K562 (cell line): ENCODE measurements around the gene DZIP1. TPM values are rescaled to one million over a fixed set of nuclear protein-coding genes. Genes with fewer than 3 reads are reported as not detected.

Experiments
- ATAC-seq: fragments of 200-7000 bp; cut with Tn5 transposase; 3 replicates; pipeline ENCODE4 v1.9.1; 2020; ENCODE audit warnings: moderate library complexity
- BruUV-seq: library from RNA; stranded (reverse); fragments of 400-500 nt; replicated peaks from 2 replicates; lab custom pipeline; 2021; lab: Mats Ljungman, UMichigan
- CTCF ChIA-PET: fragments of 300-600 bp; formaldehyde crosslinking; extraction: SDS; loops from one replicate; lab custom pipeline; 2021; ENCODE audit warnings: low intra/inter-chr PET ratio; lab: Yijun Ruan, JAX
- POLR2A ChIA-PET: fragments of 300-600, 350-650 bp; sonication (Branson Sonifier 250); formaldehyde crosslinking; extraction: SDS; loops from one replicate; lab custom pipeline; 2021; ENCODE audit warnings: antibody characterized with exemption, inconsistent platforms; lab: Yijun Ruan, JAX
- DNase-seq, 4 experiments: peaks; one replicate each; pipeline versions ENCODE4 v3.0.0 to v3.0.0-alpha.2; 2011 to 2018; ENCODE audit warnings: low spot score in 3 of 4, mixed read lengths in 3 of 4; ENCODE audit errors: extremely low read depth in 1 of 4
- FAIRE-seq: peaks from 2 replicates; lab custom pipeline; 2011; peaks lifted over from hg19 to GRCh38; lab: Jason Lieb, UNC
- H2AFZ ChIP-seq: 2 replicates; pipeline ENCODE4 v1.6.0; 2011; ENCODE audit warnings: low read depth, low read length, control low read depth, inconsistent platforms
- H3K27ac ChIP-seq: fragments of 200-600 bp; 3 replicates; pipeline ENCODE4 v1.8.0; 2011; ENCODE audit warnings: low read depth, mild to moderate bottlenecking, control low read depth, inconsistent platforms, low read length, moderate library complexity, mixed read lengths; ENCODE audit errors: extremely low read depth
- H3K27me3 ChIP-seq, 2 experiments: fragments of 300-600 bp in 1 of 2; 2 replicates in 1 of 2; 3 replicates in 1 of 2; pipeline versions ENCODE4 v1.6.0 to v1.8.0; 2011; ENCODE audit warnings: inconsistent platforms in 2 of 2, low read length in 2 of 2, mild to moderate bottlenecking in 1 of 2, mixed read lengths in 1 of 2, moderate library complexity in 1 of 2; ENCODE audit not compliant: control insufficient read depth in 2 of 2, insufficient read depth in 2 of 2
- H3K36me3 ChIP-seq: fragments of 300-600 bp; 3 replicates; pipeline ENCODE4 v1.8.0; 2011; ENCODE audit warnings: mild to moderate bottlenecking, low read length, inconsistent platforms; ENCODE audit not compliant: control insufficient read depth, insufficient read depth
- H3K4me1 ChIP-seq, 2 experiments: fragments of 200-600 bp in 1 of 2; replicated peaks in 1 of 2; 2 replicates in 1 of 2; 3 replicates in 1 of 2; pipeline versions ENCODE4 v1.5.1 to v1.8.0; 2011; ENCODE audit warnings: inconsistent platforms in 2 of 2, low read length in 2 of 2, mild to moderate bottlenecking in 1 of 2, mixed read lengths in 1 of 2, moderate library complexity in 1 of 2; ENCODE audit not compliant: control insufficient read depth in 2 of 2, insufficient read depth in 2 of 2
- H3K4me2 ChIP-seq: 2 replicates; pipeline ENCODE4 v1.6.1; 2011; ENCODE audit warnings: low read length, control low read depth, inconsistent platforms, mixed read lengths; ENCODE audit not compliant: insufficient read depth
- H3K4me3 ChIP-seq: fragments of 200-600 bp; sonication (generic), shearing (Covaris generic); 2 replicates; pipeline ENCODE4 v1.5.1; 2016; ENCODE audit warnings: control low read depth, inconsistent platforms
- H3K79me2 ChIP-seq: fragments of 200-600 bp; 3 replicates; pipeline ENCODE4 v1.8.0; 2011; ENCODE audit warnings: low read length, inconsistent platforms; ENCODE audit not compliant: control insufficient read depth, insufficient read depth
- H3K9ac ChIP-seq, 2 experiments: 2 replicates each; pipeline versions ENCODE4 v1.6.0 to v1.6.1; 2011; ENCODE audit warnings: low read depth in 2 of 2, low read length in 2 of 2, control low read depth in 1 of 2, inconsistent platforms in 1 of 2, mild to moderate bottlenecking in 1 of 2, mixed read lengths in 1 of 2; ENCODE audit not compliant: insufficient read depth in 1 of 2
- H3K9me1 ChIP-seq: one replicate; pipeline ENCODE4 v1.6.0; 2011; ENCODE audit warnings: inconsistent platforms, mild to moderate bottlenecking, low read length, moderate library complexity; ENCODE audit not compliant: control insufficient read depth, insufficient read depth
- H3K9me3 ChIP-seq: replicated peaks from 2 replicates; pipeline ENCODE4 v1.5.1; 2011; ENCODE audit warnings: low read depth, low read length, inconsistent platforms; ENCODE audit not compliant: control insufficient read depth, insufficient read depth
- H4K20me1 ChIP-seq: replicated peaks from 2 replicates; pipeline ENCODE4 v1.6.1; 2011; ENCODE audit warnings: low read length, inconsistent platforms, mixed read lengths; ENCODE audit not compliant: control insufficient read depth, insufficient read depth
- CREBBP ChIP-seq: IDR thresholded peaks from one replicate; pipeline ENCODE4 v1.6.1; 2012; ENCODE audit warnings: low read depth, mild to moderate bottlenecking, control low read depth, inconsistent platforms, low read length
- EP300 ChIP-seq: IDR thresholded peaks from 2 replicates; pipeline ENCODE4 v1.6.1; 2012; ENCODE audit warnings: low read length, improper control_type of control experiment
- ETV5 ChIP-seq: sonication (generic); formaldehyde crosslinking; IDR thresholded peaks from 2 replicates; pipeline ENCODE4 v1.4.0; 2020; ENCODE audit warnings: low read depth, mild to moderate bottlenecking, missing genetic modification reagents
- FOSL1 ChIP-seq: fragments of 200-800 bp; sonication (Bioruptor generic); conservative IDR thresholded peaks from 2 replicates; pipeline ENCODE4 v1.6.1; 2016; ENCODE audit warnings: missing genetic modification characterization, missing compliant biosample characterization
- KDM1A ChIP-seq, 2 experiments: fragments of 450-650 bp; IDR thresholded peaks; 2 replicates each; pipeline ENCODE4 v1.6.1; 2016; ENCODE audit warnings: mild to moderate bottlenecking in 2 of 2
- MAFK ChIP-seq: IDR thresholded peaks from 2 replicates; pipeline ENCODE4 v1.6.1; 2011; ENCODE audit warnings: low read length, improper control_type of control experiment
- MCM3 ChIP-seq: fragments of 450-650 bp; IDR thresholded peaks from 2 replicates; pipeline ENCODE4 v1.6.1; 2016
- MCM7 ChIP-seq, 2 experiments: fragments of 450-650 bp; IDR thresholded peaks; 2 replicates each; pipeline ENCODE4 v1.6.1; 2016 to 2018
- MTF1 ChIP-seq: fragments of 250-450 bp; sonication (Bioruptor Pico); IDR thresholded peaks from 2 replicates; pipeline ENCODE4 v1.9.0; 2021; ENCODE audit warnings: moderate library complexity, mild to moderate bottlenecking, inconsistent platforms, borderline replicate concordance
- POLR2G ChIP-seq: fragments of 200-400 bp; formaldehyde crosslinking; IDR thresholded peaks from 2 replicates; pipeline ENCODE4 v1.6.1; 2017; ENCODE audit warnings: low read depth, mild to moderate bottlenecking, antibody characterized with exemption, low read length, moderate library complexity
- PURB ChIP-seq: sonication (generic); formaldehyde crosslinking; IDR thresholded peaks from 2 replicates; pipeline ENCODE4 v1.9.0; 2021; ENCODE audit warnings: low read depth, mild to moderate bottlenecking, missing genetic modification reagents
- SMARCA4 ChIP-seq: fragments of 450-650 bp; IDR thresholded peaks from 2 replicates; pipeline ENCODE4 v1.6.1; 2016
- ZNF3 ChIP-seq: fragments of 250-450 bp; sonication (Bioruptor Pico); IDR thresholded peaks from 2 replicates; pipeline ENCODE4 v1.5.0; 2021; ENCODE audit warnings: mild to moderate bottlenecking, moderate library complexity
- ZNF324 ChIP-seq: fragments of 250-450 bp; sonication (Bioruptor Pico); IDR thresholded peaks from 2 replicates; pipeline ENCODE4 v1.4.0; 2020; ENCODE audit warnings: mild to moderate bottlenecking
- WGBS: fragments of 100-300 bp; shearing (Covaris generic); methylation state at CpG from one replicate; pipeline ENCODE4 v1.1.6; 2016; ENCODE audit warnings: low coverage, mixed read lengths; ENCODE audit not compliant: insufficient coverage; ENCODE audit errors: missing lambda C conversion rate; 5-methylcytosine and 5-hydroxymethylcytosine counted together
- in situ Hi-C: fragments of 300-500 bp; cut with MboI; formaldehyde crosslinking; loops from 4 replicates; pipeline ENCODE4 v1.15.0; 2018; ENCODE audit warnings: inconsistent platforms, mixed read lengths
- intact Hi-C: fragments of 100-400 bp; cut with micrococcal nuclease; formaldehyde crosslinking; loops from 2 replicates; pipeline ENCODE4 v1.14.2; 2022
- polyA plus RNA-seq, 8 experiments: library from polyadenylated mRNA; depleted of rRNA in 4 of 8; stranded (reverse) in 5 of 8; unstranded in 3 of 8; fragments of >200 nt; fragmentation: Nextera tagmentation in 2 of 8; fragmentation: Illumina TruSeq in 1 of 8; extraction: Ambion mirVana in 2 of 8; extraction: Trizol in 1 of 8; gene quantifications; 2 replicates each; pipeline versions ENCODE4 v1.2.1 to v1.2.3, GENCODE V29; 2011 to 2014; ENCODE audit warnings: inconsistent platforms in 1 of 8, missing spikeins in 1 of 8
- total RNA-seq, 7 experiments: library from RNA; depleted of rRNA in 6 of 7; stranded (reverse); fragments of >200 nt in 6 of 7; fragmentation: Illumina TruSeq in 2 of 7; extraction: Trizol in 2 of 7; gene quantifications; 2 replicates each; pipeline versions ENCODE4 v1.2.1 to v1.2.3, GENCODE V29; 2011 to 2021; ENCODE audit warnings: low replicate concordance in 1 of 7
- TF ChIP-seq, protein P1 (sequence below): sonication (generic); formaldehyde crosslinking; IDR thresholded peaks from 2 replicates; pipeline ENCODE4 v1.8.0; 2022; ENCODE audit warnings: mild to moderate bottlenecking, missing genetic modification reagents
- TF ChIP-seq, protein P2 (sequence below), 2 experiments: fragments of 450-650 bp; IDR thresholded peaks; 2 replicates each; pipeline ENCODE4 v1.6.1; 2018; ENCODE audit warnings: mild to moderate bottlenecking in 2 of 2, low read depth in 1 of 2; ENCODE audit not compliant: partially characterized antibody in 2 of 2

Gene DZIP1
- total and polyA plus RNA-seq, 9 of the 15 experiments (the other 6 are each of a cell fraction or from before 2014, with no cell fraction given): 0.07 TPM; not detected in 8

DNA sequence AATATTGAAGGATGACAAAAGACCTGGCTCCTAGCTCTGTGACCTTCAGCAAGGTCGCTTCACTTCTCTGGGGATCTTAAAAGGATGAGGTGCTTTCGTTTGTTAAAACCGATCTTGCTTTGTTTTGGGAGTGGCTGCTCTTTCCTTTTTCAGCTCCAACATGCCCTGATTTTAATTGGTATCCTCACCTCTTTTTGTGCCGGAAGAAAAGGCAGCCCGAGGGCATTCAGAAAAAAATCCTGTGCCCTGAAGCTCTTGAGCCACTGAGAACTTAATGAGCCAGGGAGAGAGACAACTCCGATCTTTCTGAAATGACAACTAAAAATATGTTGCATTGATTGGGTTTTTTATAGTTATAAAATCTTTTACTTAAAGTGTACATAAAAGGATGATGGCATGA, 72.6 kb downstream of the DZIP1 start:
- WGBS: 0% methylated on average over 6 of the region's 6 CpGs
- no peak for TF ChIP-seq POLR2G
- TF ChIP-seq PURB (CRISPR knock-in tag): no peak
- TF ChIP-seq MCM3: no peak
- TF ChIP-seq CREBBP: no peak
- TF ChIP-seq, protein P1, sequence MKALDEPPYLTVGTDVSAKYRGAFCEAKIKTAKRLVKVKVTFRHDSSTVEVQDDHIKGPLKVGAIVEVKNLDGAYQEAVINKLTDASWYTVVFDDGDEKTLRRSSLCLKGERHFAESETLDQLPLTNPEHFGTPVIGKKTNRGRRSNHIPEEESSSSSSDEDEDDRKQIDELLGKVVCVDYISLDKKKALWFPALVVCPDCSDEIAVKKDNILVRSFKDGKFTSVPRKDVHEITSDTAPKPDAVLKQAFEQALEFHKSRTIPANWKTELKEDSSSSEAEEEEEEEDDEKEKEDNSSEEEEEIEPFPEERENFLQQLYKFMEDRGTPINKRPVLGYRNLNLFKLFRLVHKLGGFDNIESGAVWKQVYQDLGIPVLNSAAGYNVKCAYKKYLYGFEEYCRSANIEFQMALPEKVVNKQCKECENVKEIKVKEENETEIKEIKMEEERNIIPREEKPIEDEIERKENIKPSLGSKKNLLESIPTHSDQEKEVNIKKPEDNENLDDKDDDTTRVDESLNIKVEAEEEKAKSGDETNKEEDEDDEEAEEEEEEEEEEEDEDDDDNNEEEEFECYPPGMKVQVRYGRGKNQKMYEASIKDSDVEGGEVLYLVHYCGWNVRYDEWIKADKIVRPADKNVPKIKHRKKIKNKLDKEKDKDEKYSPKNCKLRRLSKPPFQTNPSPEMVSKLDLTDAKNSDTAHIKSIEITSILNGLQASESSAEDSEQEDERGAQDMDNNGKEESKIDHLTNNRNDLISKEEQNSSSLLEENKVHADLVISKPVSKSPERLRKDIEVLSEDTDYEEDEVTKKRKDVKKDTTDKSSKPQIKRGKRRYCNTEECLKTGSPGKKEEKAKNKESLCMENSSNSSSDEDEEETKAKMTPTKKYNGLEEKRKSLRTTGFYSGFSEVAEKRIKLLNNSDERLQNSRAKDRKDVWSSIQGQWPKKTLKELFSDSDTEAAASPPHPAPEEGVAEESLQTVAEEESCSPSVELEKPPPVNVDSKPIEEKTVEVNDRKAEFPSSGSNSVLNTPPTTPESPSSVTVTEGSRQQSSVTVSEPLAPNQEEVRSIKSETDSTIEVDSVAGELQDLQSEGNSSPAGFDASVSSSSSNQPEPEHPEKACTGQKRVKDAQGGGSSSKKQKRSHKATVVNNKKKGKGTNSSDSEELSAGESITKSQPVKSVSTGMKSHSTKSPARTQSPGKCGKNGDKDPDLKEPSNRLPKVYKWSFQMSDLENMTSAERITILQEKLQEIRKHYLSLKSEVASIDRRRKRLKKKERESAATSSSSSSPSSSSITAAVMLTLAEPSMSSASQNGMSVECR (CRISPR knock-in tag): no peak
- no peak for TF ChIP-seq MCM7 (IDR thresholded peaks at IDR 0.05)
- TF ChIP-seq SMARCA4: no peak
- TF ChIP-seq MAFK: no peak
- TF ChIP-seq ZNF3 (CRISPR knock-in tag): no peak
- no peak for TF ChIP-seq ETV5 (CRISPR knock-in tag)
- no peak for TF ChIP-seq FOSL1 (tag)
- no peak for TF ChIP-seq ZNF324 (CRISPR knock-in tag)
- TF ChIP-seq MTF1: no peak
- TF ChIP-seq KDM1A (IDR thresholded peaks at IDR 0.05): no peak
- TF ChIP-seq EP300: no peak
- TF ChIP-seq, protein P2, sequence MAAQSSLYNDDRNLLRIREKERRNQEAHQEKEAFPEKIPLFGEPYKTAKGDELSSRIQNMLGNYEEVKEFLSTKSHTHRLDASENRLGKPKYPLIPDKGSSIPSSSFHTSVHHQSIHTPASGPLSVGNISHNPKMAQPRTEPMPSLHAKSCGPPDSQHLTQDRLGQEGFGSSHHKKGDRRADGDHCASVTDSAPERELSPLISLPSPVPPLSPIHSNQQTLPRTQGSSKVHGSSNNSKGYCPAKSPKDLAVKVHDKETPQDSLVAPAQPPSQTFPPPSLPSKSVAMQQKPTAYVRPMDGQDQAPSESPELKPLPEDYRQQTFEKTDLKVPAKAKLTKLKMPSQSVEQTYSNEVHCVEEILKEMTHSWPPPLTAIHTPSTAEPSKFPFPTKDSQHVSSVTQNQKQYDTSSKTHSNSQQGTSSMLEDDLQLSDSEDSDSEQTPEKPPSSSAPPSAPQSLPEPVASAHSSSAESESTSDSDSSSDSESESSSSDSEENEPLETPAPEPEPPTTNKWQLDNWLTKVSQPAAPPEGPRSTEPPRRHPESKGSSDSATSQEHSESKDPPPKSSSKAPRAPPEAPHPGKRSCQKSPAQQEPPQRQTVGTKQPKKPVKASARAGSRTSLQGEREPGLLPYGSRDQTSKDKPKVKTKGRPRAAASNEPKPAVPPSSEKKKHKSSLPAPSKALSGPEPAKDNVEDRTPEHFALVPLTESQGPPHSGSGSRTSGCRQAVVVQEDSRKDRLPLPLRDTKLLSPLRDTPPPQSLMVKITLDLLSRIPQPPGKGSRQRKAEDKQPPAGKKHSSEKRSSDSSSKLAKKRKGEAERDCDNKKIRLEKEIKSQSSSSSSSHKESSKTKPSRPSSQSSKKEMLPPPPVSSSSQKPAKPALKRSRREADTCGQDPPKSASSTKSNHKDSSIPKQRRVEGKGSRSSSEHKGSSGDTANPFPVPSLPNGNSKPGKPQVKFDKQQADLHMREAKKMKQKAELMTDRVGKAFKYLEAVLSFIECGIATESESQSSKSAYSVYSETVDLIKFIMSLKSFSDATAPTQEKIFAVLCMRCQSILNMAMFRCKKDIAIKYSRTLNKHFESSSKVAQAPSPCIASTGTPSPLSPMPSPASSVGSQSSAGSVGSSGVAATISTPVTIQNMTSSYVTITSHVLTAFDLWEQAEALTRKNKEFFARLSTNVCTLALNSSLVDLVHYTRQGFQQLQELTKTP (IDR thresholded peaks at IDR 0.05; ENCODE audit: low read depth in 1 of 2, partially characterized antibody in 2 of 2): no peak
- CTCF ChIA-PET: no interaction called here
- Histone ChIP-seq H3K27ac (no peak overlapping the region), H3K79me2 (no peaks in the 10 kb centered on the region), H4K20me1 (no peaks in the 10 kb centered on the region), H3K4me2 (no peak overlapping the region), H2AFZ (no peak overlapping the region), H3K27me3 (peaks cover 0 to 7% of the 10 kb centered on the region in 2 experiments; a peak in 1 of 5 replicates), H3K4me1 (no peaks in the 10 kb centered on the region; a peak in 1 of 5 replicates), H3K4me3 (no peak overlapping the region), H3K9me1 (no peaks in the 10 kb centered on the region), H3K9me3 (no peaks in the 10 kb centered on the region), H3K9ac (no peak overlapping the region), H3K36me3 (no peaks in the 10 kb centered on the region)
- BruUV-seq: no TSS peak
- FAIRE-seq (no peak), ATAC-seq (no peak), DNase-seq (no peak)
- in situ Hi-C loops (no loop called here), intact Hi-C loops (no loop called here)
- POLR2A ChIA-PET: interaction anchor here (1.2 kb wide), 1 partner anchor 10 kb away, joined by 3 read pairs; no protein-coding TSS in a partner anchor
